HG03432 (cell line): ENCODE results near the gene EHMT1.
"Not testable (repeated sequence)": the region's sequence is repeated elsewhere in the genome, so short reads cannot be mapped to it uniquely, and the experiment has no call there.

Source experiments
- ATAC-seq: cut with Tn5 transposase; IDR thresholded peaks from one replicate; pipeline ENCODE4 v1.9.1; 2021; ENCODE audit warnings: mild to moderate bottlenecking, moderate library complexity; ENCODE audit not compliant: unreplicated experiment

EHMT1 gene

DNA sequence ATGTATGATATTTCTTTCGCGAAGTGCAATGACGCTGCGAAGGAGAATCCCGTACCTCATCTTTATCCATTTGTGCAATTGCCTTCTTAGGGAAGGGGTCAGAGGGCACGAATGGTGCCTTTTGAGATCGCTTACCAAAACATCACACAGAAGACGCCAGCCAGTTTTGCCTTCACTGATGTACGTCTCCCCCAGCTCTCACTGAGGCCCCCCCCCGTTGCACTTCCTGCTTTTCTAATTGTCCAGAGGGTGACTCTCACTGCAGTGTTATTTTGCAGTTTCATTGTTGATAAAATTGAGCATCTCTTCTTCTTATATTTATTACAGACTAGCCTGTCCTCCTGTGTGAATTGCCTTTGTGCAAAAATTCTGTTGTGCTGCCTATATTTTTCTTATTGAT, 219.8 kb downstream of the EHMT1 start:
- ATAC-seq = no peak

DNA sequence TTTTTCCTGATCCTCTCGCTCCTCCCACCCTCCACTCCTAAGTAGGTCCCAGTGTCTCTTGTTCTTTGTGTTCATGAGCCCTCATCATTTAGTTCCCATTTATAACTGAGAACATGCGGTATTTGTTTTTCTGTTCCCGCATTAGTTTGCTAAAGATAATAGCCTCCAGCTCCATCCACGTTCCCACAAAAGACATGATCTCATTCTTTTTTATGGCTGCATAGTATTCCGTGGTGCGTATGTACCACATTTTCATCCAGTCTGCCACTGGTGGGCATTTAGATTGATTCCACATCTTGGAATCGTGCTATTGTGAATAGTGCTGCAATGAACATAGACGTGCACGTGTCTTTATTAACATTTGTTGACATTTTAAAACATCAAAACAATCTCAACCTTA, 224.6 kb downstream of the EHMT1 start:
- no peak for ATAC-seq

DNA sequence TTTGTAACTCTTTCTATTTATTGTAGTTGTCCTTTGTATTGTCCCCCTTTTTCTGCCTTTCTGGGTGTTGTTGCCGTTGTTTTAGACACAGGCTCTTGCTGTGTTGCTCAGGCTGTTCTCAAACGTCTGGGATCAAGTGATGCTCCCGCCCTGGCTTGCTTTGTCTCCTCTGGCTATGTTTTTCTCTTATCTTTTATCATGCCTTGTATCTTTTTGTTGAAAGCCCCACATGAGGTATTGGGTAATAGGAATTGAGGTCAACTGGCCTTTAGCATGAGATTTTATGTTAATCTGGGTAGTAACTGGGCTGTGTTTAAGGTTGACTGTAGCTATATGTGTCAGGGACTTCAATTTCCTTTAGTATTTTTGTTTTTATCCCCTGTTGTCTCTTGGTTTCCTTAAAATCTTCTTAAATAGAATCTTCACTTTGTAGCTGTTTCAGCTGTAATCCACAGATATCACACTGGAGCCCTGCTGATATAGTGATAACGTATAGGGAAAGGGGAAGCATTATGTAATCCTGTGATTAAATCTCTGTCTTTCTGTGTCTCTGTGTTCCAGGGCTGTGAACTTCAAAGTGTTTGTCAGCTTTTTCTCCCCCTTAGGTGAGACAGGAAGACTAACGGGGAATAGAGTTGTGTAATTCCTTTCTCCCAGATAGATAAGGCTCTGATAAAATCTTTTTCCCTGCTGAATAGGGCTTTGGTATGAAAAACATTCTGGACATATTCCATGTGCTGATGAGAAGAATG, 232.9 kb downstream of the EHMT1 start:
- no peak for ATAC-seq

DNA sequence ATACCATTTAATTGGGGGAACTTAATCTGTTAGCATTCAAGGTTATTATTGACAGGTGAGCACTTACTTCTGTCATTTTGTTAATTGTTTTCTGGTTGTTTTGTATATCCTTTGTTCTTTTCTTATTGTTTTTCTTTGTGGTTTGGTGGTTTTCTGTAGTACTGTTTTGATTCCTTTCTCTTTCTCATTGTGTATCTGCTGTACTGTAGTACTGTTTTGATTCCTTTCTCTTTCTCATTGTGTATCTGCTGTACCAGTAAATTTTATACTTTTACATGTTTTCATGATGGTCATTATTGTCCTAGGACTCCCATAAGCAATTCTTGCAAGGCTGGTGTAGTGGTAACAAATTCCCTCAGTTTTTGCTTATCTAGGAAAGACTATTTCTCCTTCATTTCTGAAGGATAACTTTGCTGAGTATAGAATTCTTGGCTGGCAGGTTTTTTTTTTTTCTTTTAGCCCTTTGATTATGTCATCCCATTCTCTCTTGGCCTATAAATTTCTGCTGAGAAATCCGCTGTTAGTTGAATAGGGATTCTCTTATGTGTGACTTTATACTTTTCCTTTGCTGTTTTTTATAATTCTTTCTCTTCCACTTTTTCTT, 234.7 kb downstream of the EHMT1 start:
- ATAC-seq = no peak

- no peak for ATAC-seq
Measured at GRCh38 chr9:137860361-137860760, 241.6 kb downstream of the EHMT1 start.

- no peak for ATAC-seq
Measured at GRCh38 chr9:137865581-137866145, 246.9 kb downstream of the EHMT1 start.

DNA sequence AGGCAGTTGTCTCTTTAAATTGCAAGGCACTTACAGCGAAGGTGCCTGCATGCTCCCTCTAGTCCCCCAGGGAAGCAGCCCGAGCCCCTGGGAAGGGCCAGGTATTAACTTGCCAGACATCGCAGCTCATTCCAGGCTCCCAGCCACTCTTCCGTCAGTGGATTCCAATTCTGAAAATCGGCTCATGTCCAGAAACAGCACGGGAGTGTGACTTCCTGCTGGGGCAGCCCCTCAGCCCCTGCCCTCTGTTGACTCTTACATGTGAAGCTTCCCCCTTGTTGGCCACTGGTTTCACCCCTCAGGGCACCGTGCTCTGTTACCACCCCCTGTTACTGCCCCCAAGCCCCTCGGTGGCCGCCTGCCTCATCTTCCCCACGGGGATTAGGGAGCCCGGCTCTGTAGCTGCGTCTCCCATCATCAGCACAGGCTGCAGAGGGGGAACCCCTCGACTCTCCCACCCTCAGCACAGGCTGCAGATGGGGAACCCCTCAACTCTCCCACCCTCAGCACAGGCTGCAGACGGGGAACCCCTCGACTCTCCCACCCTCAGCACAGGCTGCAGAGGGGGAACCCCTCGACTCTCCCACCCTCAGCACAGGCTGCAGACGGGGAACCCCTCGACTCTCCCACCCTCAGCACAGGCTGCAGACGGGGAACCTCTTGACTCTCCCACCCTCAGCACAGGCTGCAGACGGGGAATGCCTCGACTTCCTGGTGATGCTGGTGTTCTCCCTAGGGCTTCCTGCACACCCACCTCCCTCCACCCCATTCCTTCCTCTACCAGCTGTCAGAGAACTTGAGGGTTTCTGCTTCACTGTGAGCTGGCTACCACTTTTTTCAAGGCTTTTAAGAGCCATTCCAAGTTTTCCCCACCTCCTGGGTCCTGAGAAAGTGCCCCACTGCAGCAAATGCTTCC, 247.7 kb downstream of the EHMT1 start:
- ATAC-seq = no peak

- no peak for ATAC-seq
Measured at GRCh38 chr9:137870432-137870831, 251.6 kb downstream of the EHMT1 start.

DNA sequence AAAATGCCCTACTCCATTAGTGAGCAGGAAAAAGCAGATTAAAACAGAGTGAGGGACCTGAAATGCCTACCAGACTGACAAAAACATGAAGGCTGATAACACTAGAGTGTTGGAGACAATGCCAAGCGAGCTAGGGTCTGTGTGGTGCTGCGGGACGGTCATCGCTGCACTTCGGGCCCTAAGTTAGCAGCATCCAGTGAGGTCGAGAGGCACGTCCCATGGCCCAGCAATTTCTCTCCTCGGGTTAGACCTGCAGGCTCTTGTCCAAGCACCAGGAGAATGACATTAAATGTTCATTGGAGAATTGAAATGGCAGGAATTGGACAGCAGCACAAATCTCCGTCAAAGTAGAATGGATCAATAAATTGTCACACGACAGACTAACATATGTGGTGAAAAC, 253.5 kb downstream of the EHMT1 start:
- ATAC-seq = no peak

GRCh38 chr9:137873408-137873807, 254.6 kb downstream of the EHMT1 start:
- ATAC-seq = no peak

DNA sequence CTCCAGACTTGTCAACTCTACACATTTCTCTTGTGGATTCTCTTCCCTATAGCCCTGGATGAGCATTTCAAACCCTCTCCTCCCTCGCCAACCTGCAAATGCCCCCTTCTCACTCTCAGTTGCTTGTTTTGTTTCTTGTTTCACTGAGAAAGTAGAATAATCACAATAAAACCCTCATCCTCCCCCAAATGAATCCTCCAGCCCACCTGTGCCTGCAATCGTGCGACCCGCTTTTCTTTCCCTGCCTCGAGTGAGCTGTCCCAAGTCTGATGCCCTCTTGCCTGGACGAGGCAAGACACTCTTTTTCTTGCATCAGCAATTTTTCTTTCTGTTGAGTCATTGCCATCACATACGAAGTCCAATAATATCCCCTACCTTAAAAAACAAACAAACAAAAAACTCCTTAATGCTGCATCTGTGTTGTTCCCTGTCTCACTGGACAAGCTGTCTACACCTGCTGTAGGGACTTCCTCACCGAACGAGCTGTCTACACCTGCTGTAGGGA, 255.1 kb downstream of the EHMT1 start:
- ATAC-seq = no peak

GRCh38 chr9:137875354-137875753, 256.5 kb downstream of the EHMT1 start:
- no peak for ATAC-seq

- ATAC-seq = no peak
Measured at GRCh38 chr9:137875846-137876245, 257.0 kb downstream of the EHMT1 start.

DNA sequence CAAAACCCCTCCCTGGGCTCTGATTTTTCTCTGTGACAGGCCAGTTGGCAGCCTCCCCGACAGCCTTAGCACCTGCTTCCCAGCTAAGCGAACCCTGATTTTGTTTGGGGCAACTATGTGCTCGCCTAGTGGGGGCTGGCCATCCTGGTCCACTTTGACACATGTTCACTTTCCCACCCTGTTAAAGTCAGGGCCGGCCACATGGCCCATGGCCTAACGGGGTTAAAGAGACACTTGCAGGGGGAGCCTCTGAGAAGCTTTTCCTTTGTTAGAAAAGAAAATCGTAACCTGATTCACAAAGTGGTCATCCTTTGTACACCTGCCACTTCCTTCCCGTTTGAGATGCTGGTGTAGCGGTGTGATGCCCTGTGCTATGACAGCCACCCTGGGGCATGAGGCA, 257.5 kb downstream of the EHMT1 start:
- ATAC-seq = no peak

DNA sequence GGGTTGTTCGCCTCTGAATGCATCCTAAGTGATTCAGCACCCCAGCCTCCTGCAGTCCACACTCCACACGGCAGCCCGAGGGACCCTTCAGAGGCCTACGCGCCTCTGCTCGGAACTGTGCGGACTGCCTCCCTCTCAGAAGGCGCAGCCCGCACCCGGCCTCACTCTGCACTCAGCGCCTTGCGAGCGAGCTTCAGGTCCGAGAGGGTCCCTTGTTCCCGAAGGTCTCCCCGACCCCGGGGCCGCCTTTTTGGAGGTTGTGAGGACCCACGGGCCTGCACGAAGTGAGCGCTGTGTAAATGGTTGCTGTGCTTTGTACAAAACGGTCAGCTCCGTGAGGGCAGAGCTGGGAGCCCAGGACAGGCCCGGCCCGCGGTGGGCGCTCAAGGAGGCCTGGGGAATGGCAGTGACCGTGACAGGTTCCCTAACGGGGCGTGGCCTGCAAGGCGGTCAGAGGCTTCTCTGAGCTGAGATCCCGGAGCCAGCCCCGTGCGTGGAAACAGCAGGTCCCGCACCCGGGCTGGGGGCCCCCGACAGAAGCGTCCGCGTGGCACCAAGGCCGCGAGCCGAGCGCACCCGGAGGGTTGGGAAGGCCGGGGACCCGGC, 258.1 kb downstream of the EHMT1 start:
- no peak for ATAC-seq

GRCh38 chr9:137877506-137878122, 258.8 kb downstream of the EHMT1 start, which contains the start of gene CACNA1B:
CACNA1B (plus strand) TSS chr9:137877782; CDS start chr9:137877934, 152 bp downstream.
- ATAC-seq = not testable (repeated sequence)

GRCh38 chr9:137878146-137878941, 259.5 kb downstream of the EHMT1 start:
- ATAC-seq = no peak

GRCh38 chr9:137879052-137879451, 260.2 kb downstream of the EHMT1 start:
- ATAC-seq = no peak

- ATAC-seq = no peak
Measured at GRCh38 chr9:137879566-137880150, 260.9 kb downstream of the EHMT1 start.
